Measurements from ENCODE around the gene PA2G4. TPM values are rescaled to one million over a fixed set of nuclear protein-coding genes. Genes with fewer than 3 reads are reported as not detected.

PA2G4 gene
- total and polyA plus RNA-seq, 10 of the 15 experiments (the other 5 are each of a cell fraction or from before 2014, with no cell fraction given) = 148 to 514 (median 406) TPM

- TF ChIP-seq ZBTB40 (IDR thresholded peaks at IDR 0.05; ENCODE audit: borderline replicate concordance) = peak; percentile 98
- peak; percentile 95 for TF ChIP-seq E2F8 (IDR thresholded peaks at IDR 0.05; ENCODE audit: low read depth, partially characterized antibody)
- TF ChIP-seq CEBPB (IDR thresholded peaks at IDR 0.05; ENCODE audit: borderline replicate concordance in 1 of 2, low read depth in 2 of 2, low read length in 2 of 2) = no peak
- TF ChIP-seq POU2F2 (IDR thresholded peaks at IDR 0.05; ENCODE audit: borderline replicate concordance, low read depth, low read length) = peak; percentile 99
- TF ChIP-seq SUPT20H (IDR thresholded peaks at IDR 0.05; ENCODE audit: borderline replicate concordance, control insufficient read depth, low read depth, low read length) = no peak
- peak; percentile 98 for TF ChIP-seq E4F1 (IDR thresholded peaks at IDR 0.05; ENCODE audit: borderline replicate concordance, partially characterized antibody)
- no peak for TF ChIP-seq RCOR1 (conservative IDR thresholded peaks at IDR 0.05; ENCODE audit: low read depth, low read length)
- TF ChIP-seq NFIC (IDR thresholded peaks at IDR 0.05; ENCODE audit: low read depth, low read length) = peak; percentile 55; the same call in 1 of the 2 replicates
- TF ChIP-seq CBX3 (IDR thresholded peaks at IDR 0.05; ENCODE audit: borderline replicate concordance, low read depth) = no peak
- TF ChIP-seq LARP7 (IDR thresholded peaks at IDR 0.05) = peak; percentile 53
- TF ChIP-seq YY1 (IDR thresholded peaks at IDR 0.05; ENCODE audit: low read depth, low read length) = peak; percentile 86; the same call in 1 of the 2 replicates
- TF ChIP-seq POLR2AphosphoS2 (IDR thresholded peaks at IDR 0.05; ENCODE audit: low read depth, low read length) = peak; percentile 99
- TF ChIP-seq EZH2 (IDR thresholded peaks at IDR 0.05; ENCODE audit: borderline replicate concordance, control insufficient read depth, low read depth, low read length) = no peak
- TF ChIP-seq HSF1 (IDR thresholded peaks at IDR 0.05; ENCODE audit: low read depth, low read length) = 0 out of 2 replicates have a peak, but pooled peaks have one; percentile 54
- TF ChIP-seq IRF3 (IDR thresholded peaks at IDR 0.05) = peak; percentile 46; the same call in 1 of the 2 replicates
These were observed 13.7 kb downstream of the PA2G4 start, which contains the start of gene ZC3H10 (continued) for GRCh38 chr12:56117778-56118687.
